ENCODE measurements around the gene UBL3.

UBL3 gene

GRCh38 chr13:29850213-29850898 is at the start of gene UBL3:
UBL3 (minus strand) TSS chr13:29850617; CDS start chr13:29849538, 1,079 bp downstream.
- peak; percentile 80 to 92 (median 87) for DNase-seq

DNA sequence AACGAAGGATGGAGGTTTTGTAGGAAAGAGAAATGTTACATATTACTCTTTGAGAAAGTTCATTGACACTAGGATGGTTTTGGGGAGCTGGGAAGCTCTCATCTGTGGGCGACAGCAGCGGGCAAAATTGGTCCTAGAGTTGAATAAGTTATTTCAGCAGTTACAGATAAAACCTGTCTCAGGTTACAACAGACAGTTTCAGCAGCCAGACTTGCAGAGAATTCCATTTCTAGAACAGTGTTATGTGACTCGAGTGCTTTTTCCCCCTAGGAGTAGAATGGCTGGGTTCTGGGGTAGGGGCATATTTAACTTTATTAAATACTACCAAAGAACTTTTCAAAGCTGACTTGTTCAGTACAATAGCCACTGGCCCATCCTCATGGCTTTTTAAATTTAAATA is 46.7 kb upstream of the UBL3 start:
- DNase-seq: no peak

- DNase-seq: no peak
Observed at GRCh38 chr13:29893438-29893837, 43.0 kb upstream of the UBL3 start.

GRCh38 chr13:29892151-29892550 is 41.7 kb upstream of the UBL3 start:
- DNase-seq: no peak

- DNase-seq: no peak
Observed at GRCh38 chr13:29889111-29889510, 38.7 kb upstream of the UBL3 start.

DNA sequence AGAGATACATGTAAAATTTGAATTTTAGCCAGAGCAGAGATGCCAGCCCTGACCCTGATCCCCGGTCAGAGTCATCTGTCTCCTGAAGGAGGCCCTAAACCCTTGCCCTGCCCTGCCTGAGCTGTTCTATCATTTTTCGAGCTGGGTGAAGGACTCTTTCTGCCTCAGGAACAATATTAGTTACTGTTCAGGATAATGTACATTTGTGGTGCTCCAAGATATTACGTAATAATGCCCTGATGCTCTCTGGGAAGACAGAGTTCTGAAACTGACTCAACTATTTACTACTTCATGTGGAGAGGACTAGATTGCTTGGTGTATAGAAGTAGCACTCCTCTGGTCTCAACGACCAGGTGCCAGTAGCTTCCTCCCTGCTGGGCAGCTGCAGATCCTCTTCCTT is 37.9 kb upstream of the UBL3 start:
- DNase-seq: no peak

DNA sequence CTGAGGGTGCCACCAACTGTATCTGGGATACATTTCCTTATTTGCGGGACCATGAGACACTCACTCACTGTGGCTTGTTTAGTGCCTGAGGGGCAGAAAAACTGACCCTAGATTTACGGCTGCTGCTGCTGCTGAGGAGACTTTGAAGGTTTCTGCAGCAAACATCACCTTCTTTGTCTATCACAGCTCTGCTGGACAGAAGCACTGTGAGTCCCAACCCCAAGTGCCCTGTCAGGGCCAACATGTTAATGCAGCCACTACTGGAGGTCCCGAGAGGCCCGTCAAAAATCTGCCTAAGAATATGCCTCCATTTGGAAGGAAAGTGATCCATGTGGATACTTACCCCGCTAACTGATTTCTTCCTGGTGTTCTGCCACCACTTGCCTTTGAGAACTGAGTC is 37.3 kb upstream of the UBL3 start:
- no peak for DNase-seq

- DNase-seq: no peak
Observed at GRCh38 chr13:29887030-29887557, 36.7 kb upstream of the UBL3 start.

- DNase-seq: no peak
Observed at GRCh38 chr13:29886446-29886845, 36.0 kb upstream of the UBL3 start.

DNA sequence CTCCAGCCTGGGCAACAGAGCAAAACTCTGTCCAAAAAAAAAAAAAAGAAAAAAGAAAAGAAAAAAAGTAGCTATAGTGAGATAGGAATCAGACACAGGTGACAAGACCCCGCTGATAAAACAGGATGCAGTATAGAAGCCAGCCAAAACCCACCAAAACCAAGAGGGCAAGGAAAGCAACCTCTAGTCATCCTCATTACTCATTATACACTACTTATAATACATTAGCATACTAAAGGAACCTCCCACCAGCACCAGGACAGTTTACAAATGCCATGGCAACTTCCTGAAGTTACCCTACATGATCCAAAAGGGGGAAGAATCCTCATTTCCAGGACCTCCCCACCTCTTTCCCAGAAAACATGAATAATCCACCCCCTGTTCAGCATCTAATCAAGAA is 35.6 kb upstream of the UBL3 start:
- no peak for DNase-seq

GRCh38 chr13:29884671-29885430 is 34.4 kb upstream of the UBL3 start:
- no peak for DNase-seq

DNA sequence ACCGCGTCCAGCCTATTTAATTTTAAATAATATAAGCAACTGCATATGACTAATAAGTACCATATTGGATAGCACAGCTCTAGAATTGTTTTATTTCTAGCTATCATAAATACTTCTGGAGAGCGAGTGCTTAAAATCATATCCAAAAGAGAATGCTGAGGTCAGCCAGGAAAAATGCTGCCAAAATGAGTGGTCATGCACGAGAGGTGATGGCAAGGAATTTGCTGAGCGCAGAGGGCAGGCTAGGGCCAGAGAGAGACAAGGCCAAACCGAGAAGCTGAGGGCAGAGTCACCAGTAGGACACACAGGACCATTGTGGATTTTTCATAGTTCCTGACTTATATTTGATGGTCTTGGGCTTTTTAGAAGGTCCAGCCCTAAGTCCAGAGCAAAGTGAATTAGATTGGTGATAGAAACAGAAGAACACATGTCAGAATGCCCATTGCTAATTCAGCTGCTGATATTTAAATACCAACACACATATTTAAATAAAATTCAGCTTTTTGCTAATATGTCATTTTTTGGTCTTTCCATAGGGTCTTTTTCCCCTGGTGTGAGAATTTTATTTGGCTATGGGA is 33.6 kb upstream of the UBL3 start:
- no peak for DNase-seq

GRCh38 chr13:29882076-29882475 is 31.7 kb upstream of the UBL3 start:
- DNase-seq: no peak

GRCh38 chr13:29878101-29878500 is 27.7 kb upstream of the UBL3 start:
- no peak for DNase-seq

- no peak for DNase-seq
Observed at GRCh38 chr13:29877456-29878078, 27.1 kb upstream of the UBL3 start.

- DNase-seq: no peak
Observed at GRCh38 chr13:29875646-29876045, 25.2 kb upstream of the UBL3 start.

DNA sequence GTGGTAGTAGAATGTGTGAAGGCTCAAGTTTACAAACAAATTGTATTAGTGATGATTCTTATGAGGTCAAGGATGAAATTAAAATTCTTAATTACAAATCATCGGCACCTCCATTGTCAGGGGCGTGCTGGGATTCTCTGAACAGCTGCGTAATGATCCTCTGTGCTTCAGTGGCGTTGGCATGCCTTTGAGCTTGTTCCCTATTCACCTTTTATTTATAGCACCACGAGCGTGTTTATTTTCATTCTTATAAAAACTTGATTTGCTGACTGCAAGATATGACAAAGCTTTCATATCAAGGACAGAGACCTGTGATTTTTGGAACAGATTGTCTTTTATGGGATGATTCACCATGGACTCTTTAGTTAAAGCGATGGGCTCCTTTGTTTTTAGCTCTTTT is 18.2 kb upstream of the UBL3 start:
- DNase-seq: no peak

DNA sequence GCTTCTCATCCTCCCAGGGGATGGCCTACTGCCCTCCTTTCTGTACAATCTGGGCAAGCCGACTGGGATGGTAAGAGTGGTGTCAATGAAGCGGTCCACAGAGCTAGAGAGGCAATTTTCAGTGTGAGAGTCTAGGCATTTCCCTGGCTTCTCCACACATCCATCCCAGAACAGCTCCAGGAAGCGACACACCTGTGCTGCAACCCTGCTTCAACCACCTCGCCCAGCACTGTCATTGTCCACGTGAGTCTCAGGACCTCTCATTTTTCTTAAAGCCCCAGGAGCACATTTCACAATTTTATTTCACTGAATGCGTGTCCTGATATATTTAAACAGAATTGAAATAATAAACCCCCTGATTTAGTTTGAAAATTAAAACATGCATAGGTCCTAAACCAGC is 15.5 kb upstream of the UBL3 start:
- DNase-seq: no peak

DNA sequence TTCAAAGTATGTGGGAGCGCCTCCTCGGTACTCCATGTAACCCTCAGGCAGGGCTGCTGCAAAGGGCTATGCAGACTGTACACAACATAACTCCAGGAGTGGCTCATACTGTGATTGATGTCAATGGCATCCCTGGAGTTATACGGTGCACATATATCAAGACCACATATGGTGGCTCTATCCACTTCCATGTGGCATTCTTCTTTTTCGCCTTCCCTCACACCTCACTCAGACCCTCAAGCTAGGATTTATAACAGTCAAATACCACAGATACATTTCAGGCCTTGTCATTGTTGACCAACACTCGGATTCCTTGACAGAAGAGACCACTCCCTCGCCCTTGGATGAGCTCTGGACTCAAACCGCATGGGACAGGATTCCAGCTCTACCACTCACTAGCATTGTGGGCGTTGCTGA is 11.3 kb upstream of the UBL3 start:
- no peak for DNase-seq

- no peak for DNase-seq
Observed at GRCh38 chr13:29859971-29860370, 9.6 kb upstream of the UBL3 start.

GRCh38 chr13:29858667-29859066 is 8.2 kb upstream of the UBL3 start:
- DNase-seq: no peak

- no peak for DNase-seq
Observed at GRCh38 chr13:29858231-29858630, 7.8 kb upstream of the UBL3 start.

DNA sequence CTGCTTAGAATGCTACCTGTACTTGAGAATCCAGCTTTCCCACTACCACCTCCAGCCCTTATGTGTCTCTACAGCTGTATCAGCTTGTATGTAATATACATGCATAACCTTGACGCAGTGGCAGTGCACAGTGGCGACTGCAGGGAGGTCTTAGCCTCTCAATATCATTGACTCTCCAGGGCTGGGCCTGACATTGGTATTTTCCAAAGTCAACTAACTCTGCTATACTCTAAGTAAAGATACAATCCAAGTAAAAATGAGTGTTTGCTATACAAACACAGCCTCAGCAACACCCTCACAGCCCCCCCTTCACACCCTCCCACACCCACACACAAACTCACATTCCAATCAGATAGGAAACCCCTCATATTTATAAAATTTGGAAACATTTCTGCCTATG is 6.7 kb upstream of the UBL3 start:
- DNase-seq: no peak

GRCh38 chr13:29856426-29856825 is 6.0 kb upstream of the UBL3 start:
- no peak for DNase-seq

All from activated naive CD4-positive, alpha-beta T cell (primary cell).